ENCODE data around the gene GALNT2.

GALNT2 gene

DNA sequence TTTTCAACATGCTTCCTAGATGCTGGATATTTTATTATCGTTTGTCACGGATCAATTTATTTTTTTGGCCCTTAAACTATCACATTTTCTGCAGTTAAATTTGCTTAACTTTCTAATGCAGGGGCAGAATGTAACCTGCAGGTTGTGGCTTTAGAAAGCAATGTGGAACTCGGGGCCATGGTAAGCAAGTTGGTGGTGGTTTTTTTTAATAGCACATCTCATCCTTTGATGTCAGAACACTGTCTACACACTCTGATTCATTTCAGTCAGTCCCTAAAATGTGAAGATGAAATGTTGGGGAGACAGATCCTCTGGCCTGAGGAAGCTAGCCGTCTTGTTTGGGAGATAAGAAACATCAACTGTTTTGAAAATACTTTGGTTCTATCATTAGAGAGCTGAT is 89.5 kb downstream of the GALNT2 start:
- Histone ChIP-seq H3K27ac (no peak overlapping the region), H3K27me3 (replicated peaks) (no peaks in the 10 kb centered on the region), H3K36me3 (replicated peaks) (no peaks in the 10 kb centered on the region), H3K4me3 (ENCODE audit: low read depth, low read length) (no peak overlapping the region)
- no peak for DNase-seq
- in situ Hi-C loops (cut with HindIII; ENCODE audit: low pct_ligation_motif_present, low sequenced_read_pairs), result no loop called here
- TF ChIP-seq, protein P1, sequence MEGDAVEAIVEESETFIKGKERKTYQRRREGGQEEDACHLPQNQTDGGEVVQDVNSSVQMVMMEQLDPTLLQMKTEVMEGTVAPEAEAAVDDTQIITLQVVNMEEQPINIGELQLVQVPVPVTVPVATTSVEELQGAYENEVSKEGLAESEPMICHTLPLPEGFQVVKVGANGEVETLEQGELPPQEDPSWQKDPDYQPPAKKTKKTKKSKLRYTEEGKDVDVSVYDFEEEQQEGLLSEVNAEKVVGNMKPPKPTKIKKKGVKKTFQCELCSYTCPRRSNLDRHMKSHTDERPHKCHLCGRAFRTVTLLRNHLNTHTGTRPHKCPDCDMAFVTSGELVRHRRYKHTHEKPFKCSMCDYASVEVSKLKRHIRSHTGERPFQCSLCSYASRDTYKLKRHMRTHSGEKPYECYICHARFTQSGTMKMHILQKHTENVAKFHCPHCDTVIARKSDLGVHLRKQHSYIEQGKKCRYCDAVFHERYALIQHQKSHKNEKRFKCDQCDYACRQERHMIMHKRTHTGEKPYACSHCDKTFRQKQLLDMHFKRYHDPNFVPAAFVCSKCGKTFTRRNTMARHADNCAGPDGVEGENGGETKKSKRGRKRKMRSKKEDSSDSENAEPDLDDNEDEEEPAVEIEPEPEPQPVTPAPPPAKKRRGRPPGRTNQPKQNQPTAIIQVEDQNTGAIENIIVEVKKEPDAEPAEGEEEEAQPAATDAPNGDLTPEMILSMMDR (IDR thresholded peaks at IDR 0.05; ENCODE audit: low read depth, low read length, missing control alignments), result no peak

DNA sequence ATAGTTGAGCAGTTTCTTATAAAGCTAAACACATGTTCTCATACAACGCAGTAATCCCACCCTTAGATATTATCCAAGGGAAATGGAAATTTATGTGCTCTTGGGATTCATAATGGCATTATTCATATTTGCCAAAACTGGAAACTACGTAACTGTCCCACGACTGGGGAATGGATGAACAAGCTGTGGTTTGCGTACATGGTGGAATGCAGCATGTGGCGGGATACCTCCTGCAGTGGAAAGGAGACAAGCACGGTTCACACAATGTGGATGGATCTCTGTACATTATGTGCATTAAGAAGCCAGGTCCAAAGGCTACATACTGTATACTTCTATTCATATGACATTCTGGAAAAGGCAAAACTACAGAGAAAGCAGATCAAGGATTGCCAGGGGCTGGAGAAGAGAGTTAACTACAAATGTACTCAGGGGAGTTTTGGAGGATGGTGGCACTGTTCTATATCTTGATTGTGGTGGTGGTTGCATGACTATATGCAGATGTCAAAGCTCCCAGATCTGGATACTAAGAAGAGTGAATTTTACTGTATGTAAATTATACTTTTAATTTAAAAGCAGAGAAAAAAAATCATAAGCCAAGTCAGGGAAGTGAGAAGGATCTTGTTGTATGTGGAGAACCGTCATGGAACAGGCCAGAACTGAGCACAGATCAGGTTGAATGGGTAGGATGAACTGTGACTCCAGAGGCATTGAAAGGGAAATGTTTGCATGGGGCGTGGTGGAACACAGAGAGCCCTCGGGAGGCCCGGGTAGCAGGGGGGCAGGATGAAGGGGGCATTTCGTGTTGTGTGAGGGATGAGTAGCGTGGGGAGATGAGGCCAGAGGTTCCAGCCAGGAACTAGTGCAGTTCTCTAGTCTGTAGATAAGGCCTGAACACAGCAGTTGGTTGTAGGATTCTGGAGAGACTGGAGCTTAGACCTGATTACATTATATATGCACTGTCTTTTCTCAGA is 90.7 kb downstream of the GALNT2 start:
- no peak for DNase-seq
- Histone ChIP-seq H3K4me3 (ENCODE audit: low read depth, low read length) (no peak overlapping the region), H3K27ac (no peak overlapping the region), H3K36me3 (replicated peaks) (no peaks in the 10 kb centered on the region), H3K27me3 (replicated peaks) (no peaks in the 10 kb centered on the region)
- TF ChIP-seq, protein P1 (IDR thresholded peaks at IDR 0.05; ENCODE audit: low read depth, low read length, missing control alignments), result no peak
- in situ Hi-C loops (cut with HindIII; ENCODE audit: low pct_ligation_motif_present, low sequenced_read_pairs), result no loop called here

DNA sequence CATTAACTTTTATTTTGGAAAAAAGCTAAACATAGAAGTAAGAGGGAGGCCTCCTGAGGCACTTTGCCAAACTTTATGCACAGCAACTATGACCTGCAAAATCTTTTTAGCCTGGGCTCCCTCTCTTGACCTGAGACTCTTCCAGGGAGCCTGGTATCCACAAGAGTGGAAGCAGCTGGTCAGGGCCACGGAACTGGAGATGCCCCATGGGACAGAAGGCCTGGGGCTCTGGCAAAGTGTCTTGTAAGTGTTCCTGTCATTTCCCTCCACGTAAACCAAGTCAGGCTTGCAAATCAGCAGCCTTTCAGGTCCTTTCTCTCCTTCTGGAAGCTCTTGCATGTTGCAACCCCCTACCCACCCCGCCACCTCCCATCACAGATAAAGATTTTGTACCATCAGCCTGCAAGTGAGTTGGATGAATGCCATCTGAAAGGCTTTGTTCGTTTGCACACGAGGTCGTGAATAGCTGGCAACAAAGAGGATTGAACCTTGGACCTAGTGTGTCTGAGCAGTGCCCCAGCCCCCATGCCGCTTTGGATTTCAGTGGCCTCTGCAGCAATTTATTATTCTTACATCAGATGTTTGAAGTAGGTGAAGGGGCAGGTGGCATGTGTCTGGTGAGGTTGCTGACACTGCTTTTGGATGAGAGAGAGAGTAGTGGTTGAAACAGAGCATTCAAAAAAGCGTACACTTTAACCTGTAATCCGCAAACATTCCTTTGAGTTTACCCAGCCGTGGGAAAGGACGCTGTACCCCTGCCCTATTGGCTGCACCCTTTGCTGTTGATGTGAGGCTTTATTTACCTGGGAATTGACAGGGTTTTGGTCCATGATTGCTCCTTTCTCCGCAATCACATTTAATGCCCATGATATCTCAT is 91.6 kb downstream of the GALNT2 start:
- no peak for DNase-seq
- no peak overlapping the region for H3K4me3 ChIP-seq (ENCODE audit: low read depth, low read length)
- H3K27me3 ChIP-seq (replicated peaks), result no peaks in the 10 kb centered on the region
- H3K27ac ChIP-seq, result no peak overlapping the region
- no peaks in the 10 kb centered on the region for H3K36me3 ChIP-seq (replicated peaks)
- TF ChIP-seq, protein P1 (IDR thresholded peaks at IDR 0.05; ENCODE audit: low read depth, low read length, missing control alignments), result no peak
- in situ Hi-C loops (cut with HindIII; ENCODE audit: low pct_ligation_motif_present, low sequenced_read_pairs), result no loop called here

DNA sequence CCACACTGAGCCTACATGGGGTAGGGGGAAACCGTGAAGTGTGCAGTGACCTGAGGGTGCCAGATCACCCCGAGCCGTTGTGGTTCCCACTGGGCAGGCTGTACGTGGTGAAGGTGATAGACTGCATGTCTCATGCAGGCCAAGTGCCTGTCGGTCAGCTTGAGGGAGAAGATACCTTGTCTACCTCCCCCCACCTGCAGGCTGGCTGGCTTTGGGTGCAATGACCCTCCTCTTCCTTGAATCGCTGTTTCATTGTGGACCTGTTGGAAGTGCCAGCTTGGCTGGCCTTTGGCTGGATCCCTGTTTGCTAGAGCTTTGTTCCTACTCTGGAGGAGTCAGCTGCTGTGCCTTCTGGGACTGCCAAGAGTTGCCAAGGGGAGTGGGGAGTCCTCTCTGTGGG is 92.5 kb downstream of the GALNT2 start:
- Histone ChIP-seq H3K27ac (no peak overlapping the region), H3K4me3 (ENCODE audit: low read depth, low read length) (no peak overlapping the region), H3K36me3 (replicated peaks) (no peaks in the 10 kb centered on the region), H3K27me3 (replicated peaks) (no peaks in the 10 kb centered on the region)
- TF ChIP-seq, protein P1 (IDR thresholded peaks at IDR 0.05; ENCODE audit: low read depth, low read length, missing control alignments), result no peak
- DNase-seq, result no peak
- in situ Hi-C loops (cut with HindIII; ENCODE audit: low pct_ligation_motif_present, low sequenced_read_pairs), result no loop called here

DNA sequence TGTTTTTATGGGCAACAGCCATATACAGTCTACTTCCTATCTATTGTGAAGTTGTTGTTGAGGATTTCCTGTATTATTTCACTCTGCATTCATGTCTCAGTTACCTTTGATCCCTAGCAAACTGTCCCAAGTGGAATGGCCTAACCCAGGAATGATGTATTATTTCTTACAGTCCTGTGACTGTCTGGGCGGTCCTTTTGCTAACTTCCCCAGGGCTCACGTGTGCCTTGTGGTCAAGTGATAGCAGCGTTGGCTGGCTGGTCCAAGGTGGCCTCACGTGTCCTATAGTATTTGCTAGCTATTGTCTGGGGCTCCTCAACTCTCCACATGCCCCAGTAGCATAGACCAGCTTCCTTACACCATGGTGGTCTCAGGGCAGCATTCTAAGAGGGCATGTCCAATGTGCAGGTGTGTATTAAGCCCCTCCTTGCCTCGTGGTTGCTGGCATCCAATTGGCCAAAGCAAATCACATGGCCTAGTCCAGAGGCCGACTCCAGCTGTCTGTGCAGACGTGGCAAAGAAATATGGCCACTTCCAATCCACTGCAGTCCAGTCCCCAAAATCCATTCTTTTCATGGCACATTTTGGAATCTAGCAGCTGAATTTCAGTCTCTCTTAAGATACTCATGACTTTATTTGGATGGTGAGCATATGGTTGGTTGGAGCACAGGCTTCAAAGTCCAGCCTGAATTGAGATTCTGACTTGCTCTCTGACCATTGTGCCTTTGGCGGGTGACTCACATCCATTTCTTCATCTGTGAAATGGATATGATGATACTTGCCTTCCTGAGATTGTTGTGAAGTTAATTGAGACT is 94.1 kb downstream of the GALNT2 start:
- Histone ChIP-seq H3K27ac (no peak overlapping the region), H3K4me3 (ENCODE audit: low read depth, low read length) (no peak overlapping the region), H3K27me3 (replicated peaks) (no peaks in the 10 kb centered on the region), H3K36me3 (replicated peaks) (no peaks in the 10 kb centered on the region)
- in situ Hi-C loops (cut with HindIII; ENCODE audit: low pct_ligation_motif_present, low sequenced_read_pairs), result no loop called here
- DNase-seq, result no peak
- TF ChIP-seq, protein P1 (IDR thresholded peaks at IDR 0.05; ENCODE audit: low read depth, low read length, missing control alignments), result no peak
